OCI-LY7 (cell line): Measurements from ENCODE around the gene HEY2.

Source experiments
- EZH2phosphoT487 ChIP-seq: fragments of 200-600 bp; sonication (generic); IDR thresholded peaks from 2 replicates; pipeline ENCODE4 v1.6.1; 2018; ENCODE audit warnings: low read depth, borderline replicate concordance, mild to moderate bottlenecking, mixed run types, antibody characterized with exemption, low read length, moderate library complexity, mixed read lengths
- TF ChIP-seq, protein P1 (sequence below): fragments of 200-600 bp; sonication (generic); conservative IDR thresholded peaks from 2 replicates; pipeline ENCODE4 v1.5.1; 2014; ENCODE audit warnings: mild to moderate bottlenecking, antibody characterized with exemption, low read length, moderate library complexity, mixed read lengths

DNA sequence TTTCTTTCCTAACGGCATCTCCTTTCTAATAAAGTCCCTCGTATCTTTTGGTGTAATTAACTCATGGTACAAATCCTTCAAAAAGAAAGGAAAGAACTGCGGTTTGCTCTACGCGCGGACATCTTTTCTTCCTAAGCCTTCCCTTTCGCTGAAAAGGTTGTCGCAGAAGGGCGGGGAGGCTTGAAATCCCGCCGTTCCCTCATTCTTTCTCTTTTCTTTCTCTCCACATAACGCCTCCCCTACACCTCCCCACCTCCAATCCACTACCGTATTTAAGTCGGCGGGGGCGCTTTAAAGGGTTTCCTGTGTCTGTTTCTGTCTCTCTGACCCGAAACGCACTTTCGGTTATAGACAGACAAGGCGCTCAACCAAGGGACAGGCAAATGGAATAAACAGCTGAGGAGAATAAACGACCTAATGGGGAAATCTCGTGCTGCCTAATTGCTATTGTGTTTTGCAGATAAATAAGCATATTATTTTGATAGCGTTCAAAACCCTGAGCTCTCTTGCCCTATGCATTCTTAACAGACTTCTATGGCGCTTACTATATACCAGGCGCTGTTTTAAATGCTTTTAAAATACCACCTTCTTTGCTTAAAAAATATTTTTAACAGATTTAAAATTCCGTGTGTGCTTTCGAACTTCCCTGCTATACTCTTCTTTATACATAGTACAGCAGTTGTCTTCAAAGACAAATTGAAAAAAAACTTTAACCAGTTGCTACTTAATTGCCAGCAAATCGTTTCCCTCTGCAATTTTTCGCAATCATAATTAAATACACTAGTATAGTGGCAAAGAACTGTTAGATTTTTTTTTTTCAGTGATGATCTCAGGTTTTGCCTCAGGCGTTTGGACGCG, 2.5 kb upstream of the HEY2 start:
- no peak; the same call in 1 of the 2 replicates for TF ChIP-seq EZH2phosphoT487
- TF ChIP-seq, protein P1, sequence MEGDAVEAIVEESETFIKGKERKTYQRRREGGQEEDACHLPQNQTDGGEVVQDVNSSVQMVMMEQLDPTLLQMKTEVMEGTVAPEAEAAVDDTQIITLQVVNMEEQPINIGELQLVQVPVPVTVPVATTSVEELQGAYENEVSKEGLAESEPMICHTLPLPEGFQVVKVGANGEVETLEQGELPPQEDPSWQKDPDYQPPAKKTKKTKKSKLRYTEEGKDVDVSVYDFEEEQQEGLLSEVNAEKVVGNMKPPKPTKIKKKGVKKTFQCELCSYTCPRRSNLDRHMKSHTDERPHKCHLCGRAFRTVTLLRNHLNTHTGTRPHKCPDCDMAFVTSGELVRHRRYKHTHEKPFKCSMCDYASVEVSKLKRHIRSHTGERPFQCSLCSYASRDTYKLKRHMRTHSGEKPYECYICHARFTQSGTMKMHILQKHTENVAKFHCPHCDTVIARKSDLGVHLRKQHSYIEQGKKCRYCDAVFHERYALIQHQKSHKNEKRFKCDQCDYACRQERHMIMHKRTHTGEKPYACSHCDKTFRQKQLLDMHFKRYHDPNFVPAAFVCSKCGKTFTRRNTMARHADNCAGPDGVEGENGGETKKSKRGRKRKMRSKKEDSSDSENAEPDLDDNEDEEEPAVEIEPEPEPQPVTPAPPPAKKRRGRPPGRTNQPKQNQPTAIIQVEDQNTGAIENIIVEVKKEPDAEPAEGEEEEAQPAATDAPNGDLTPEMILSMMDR, result no peak; the same call in 1 of the 2 replicates
